ENCODE data around the gene ATP5F1C. TPM values are rescaled to one million over a fixed set of nuclear protein-coding genes. Genes with fewer than 3 reads are reported as not detected.
A peak's percentile ranks its signal among the peaks of the same experiment; 100 is the strongest.

Gene ATP5F1C
- total RNA-seq, 2 donors from 2014 or later: 248 to 287 TPM

DNA sequence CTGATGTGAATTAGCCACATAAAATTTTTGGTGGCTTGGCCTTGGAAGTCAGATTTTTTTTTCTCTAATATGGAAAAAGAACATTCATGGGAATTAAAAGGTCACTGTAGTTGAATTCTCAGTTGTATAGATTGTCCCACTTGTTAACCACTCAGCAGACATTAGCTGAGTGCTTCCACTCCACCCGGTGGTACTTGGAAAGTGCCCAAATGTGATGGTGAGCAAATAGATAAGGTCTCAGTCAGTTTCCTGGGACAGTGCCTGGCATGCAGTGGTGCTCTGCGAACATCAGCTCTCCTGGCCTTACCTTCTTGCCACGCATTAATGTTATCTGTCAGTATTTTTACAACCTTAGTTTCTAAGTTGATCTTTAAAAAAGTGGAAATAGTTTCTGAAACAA, 1.4 kb downstream of the ATP5F1C start:
- DNase-seq: no peak
- Histone ChIP-seq H3K4me1 (ENCODE audit: control insufficient read depth, insufficient read depth, low read length) (peaks cover 3% of the 10 kb centered on the region), H3K9ac (ENCODE audit: extremely low read depth, low read length, poor library complexity, severe bottlenecking) (peak overlapping the region; percentile 81), H3K36me3 (ENCODE audit: control insufficient read depth, insufficient read depth, low read length) (peaks cover 20% of the 10 kb centered on the region), H3K4me3 (ENCODE audit: low read length) (peak overlapping the region; percentile 96), H3K27me3 (ENCODE audit: control insufficient read depth, insufficient read depth, low read length, poor library complexity, severe bottlenecking) (no peaks in the 10 kb centered on the region), H3K27ac (ENCODE audit: low read depth, low read length) (no peak overlapping the region), H3K9me3 (ENCODE audit: control insufficient read depth, low read length) (no peaks in the 10 kb centered on the region)
- Mint-ChIP-seq H3K27ac (no peak overlapping the region), H3K4me3 (no peak overlapping the region), H3K27me3 (ENCODE audit: insufficient read depth) (no peaks in the 10 kb centered on the region), H3K36me3 (ENCODE audit: low read depth) (peaks cover 26% of the 10 kb centered on the region), H3K4me1 (peaks cover 25% of the 10 kb centered on the region), H3K9me3 (no peaks in the 10 kb centered on the region)
- TF ChIP-seq, protein P1, sequence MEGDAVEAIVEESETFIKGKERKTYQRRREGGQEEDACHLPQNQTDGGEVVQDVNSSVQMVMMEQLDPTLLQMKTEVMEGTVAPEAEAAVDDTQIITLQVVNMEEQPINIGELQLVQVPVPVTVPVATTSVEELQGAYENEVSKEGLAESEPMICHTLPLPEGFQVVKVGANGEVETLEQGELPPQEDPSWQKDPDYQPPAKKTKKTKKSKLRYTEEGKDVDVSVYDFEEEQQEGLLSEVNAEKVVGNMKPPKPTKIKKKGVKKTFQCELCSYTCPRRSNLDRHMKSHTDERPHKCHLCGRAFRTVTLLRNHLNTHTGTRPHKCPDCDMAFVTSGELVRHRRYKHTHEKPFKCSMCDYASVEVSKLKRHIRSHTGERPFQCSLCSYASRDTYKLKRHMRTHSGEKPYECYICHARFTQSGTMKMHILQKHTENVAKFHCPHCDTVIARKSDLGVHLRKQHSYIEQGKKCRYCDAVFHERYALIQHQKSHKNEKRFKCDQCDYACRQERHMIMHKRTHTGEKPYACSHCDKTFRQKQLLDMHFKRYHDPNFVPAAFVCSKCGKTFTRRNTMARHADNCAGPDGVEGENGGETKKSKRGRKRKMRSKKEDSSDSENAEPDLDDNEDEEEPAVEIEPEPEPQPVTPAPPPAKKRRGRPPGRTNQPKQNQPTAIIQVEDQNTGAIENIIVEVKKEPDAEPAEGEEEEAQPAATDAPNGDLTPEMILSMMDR (conservative IDR thresholded peaks at IDR 0.05): no peak
- 33 to 75% methylated on average over 1 to 3 of the region's 3 CpGs for WGBS, 2 experiments (ENCODE audit: insufficient coverage in 1 of 2, insufficient read length in 1 of 2)

DNA sequence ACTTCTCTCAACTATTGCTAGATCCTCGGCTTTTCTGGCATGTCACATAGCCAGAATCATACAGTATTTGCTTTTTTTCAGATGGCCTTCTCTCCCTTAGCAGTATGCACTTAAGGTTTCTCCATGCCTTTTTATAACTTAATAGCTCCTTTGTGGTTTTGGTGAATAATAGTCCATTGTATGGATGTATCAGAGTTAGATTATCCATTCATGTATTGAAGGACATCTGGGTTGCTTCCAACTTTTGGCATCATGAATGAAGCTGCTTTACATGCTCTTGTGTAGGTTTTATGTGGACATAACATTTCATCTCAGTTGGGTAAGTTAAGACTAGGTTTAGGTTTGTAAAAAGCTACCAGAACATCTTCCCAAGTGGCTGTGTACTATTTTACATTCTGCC, 4.6 kb downstream of the ATP5F1C start:
- TF ChIP-seq, protein P1 (conservative IDR thresholded peaks at IDR 0.05): no peak
- WGBS, 2 experiments (ENCODE audit: insufficient coverage in 1 of 2, insufficient read length in 1 of 2): 95% methylated on average over 1 of the region's 1 CpG; no CpG with 5 or more reads in 1 of the 2 experiments
- H3K36me3 ChIP-seq (ENCODE audit: control insufficient read depth, insufficient read depth, low read length): peaks cover 33% of the 10 kb centered on the region
- Mint-ChIP-seq H3K27me3 (ENCODE audit: insufficient read depth) (no peaks in the 10 kb centered on the region), H3K4me3 (no peak overlapping the region), H3K36me3 (ENCODE audit: low read depth) (peaks cover 37% of the 10 kb centered on the region), H3K9me3 (no peaks in the 10 kb centered on the region), H3K27ac (no peak overlapping the region), H3K4me1 (peaks cover 34% of the 10 kb centered on the region)
- H3K4me1 ChIP-seq (ENCODE audit: control insufficient read depth, insufficient read depth, low read length): peaks cover 6% of the 10 kb centered on the region
- H3K27me3 ChIP-seq (ENCODE audit: control insufficient read depth, insufficient read depth, low read length, poor library complexity, severe bottlenecking): no peaks in the 10 kb centered on the region
- no peak overlapping the region for H3K27ac ChIP-seq (ENCODE audit: low read depth, low read length)
- no peak for DNase-seq
- H3K9ac ChIP-seq (ENCODE audit: extremely low read depth, low read length, poor library complexity, severe bottlenecking): no peak overlapping the region
- no peaks in the 10 kb centered on the region for H3K9me3 ChIP-seq (ENCODE audit: control insufficient read depth, low read length)
- H3K4me3 ChIP-seq (ENCODE audit: low read length): no peak overlapping the region

DNA sequence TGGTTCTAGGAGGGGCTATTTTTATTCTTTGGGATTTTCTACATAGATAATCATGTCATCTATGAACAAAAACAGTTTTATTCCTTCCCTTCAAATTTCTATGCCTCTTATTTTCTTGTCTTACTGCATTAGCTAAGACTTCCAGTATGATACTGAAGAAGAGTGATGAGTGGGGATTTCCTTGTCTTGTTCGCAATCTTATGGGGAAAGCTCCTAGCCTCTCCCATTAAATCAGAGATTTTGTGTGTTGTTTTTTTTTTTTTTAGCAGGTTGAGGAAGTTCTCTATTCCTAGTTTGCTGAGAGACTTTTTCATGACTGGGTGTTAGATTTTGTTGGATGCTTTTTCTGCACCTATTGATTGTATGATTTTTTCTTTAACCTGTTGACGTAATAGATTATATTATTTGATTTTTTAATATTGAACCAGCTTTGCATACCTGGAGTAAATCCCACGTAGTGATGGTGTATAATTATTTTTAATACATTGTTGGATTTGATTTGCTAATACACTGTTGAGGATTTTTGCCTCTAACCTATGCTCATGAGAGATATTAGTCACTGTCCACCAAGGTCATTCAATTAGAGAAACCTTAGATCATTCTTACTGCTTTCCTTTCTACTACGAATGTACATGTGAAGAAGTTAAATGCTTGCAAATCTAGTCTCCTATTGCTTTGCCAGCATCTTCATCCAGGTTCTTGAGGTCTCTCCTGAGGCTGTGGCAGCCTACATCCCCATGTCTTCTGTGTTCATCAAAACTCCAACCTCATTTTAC, 6.5 kb downstream of the ATP5F1C start:
- Histone ChIP-seq H3K27me3 (ENCODE audit: control insufficient read depth, insufficient read depth, low read length, poor library complexity, severe bottlenecking) (no peaks in the 10 kb centered on the region), H3K4me3 (ENCODE audit: low read length) (no peak overlapping the region), H3K9me3 (ENCODE audit: control insufficient read depth, low read length) (no peaks in the 10 kb centered on the region), H3K27ac (ENCODE audit: low read depth, low read length) (no peak overlapping the region), H3K4me1 (ENCODE audit: control insufficient read depth, insufficient read depth, low read length) (peaks cover 4% of the 10 kb centered on the region), H3K36me3 (ENCODE audit: control insufficient read depth, insufficient read depth, low read length) (peaks cover 50% of the 10 kb centered on the region), H3K9ac (ENCODE audit: extremely low read depth, low read length, poor library complexity, severe bottlenecking) (no peak overlapping the region)
- no peaks in the 10 kb centered on the region for H3K9me3 Mint-ChIP-seq
- H3K4me3 Mint-ChIP-seq: no peak overlapping the region
- H3K4me1 Mint-ChIP-seq: peaks cover 26% of the 10 kb centered on the region
- H3K27ac Mint-ChIP-seq: peak overlapping the region; percentile 59
- peaks cover 52% of the 10 kb centered on the region for H3K36me3 Mint-ChIP-seq (ENCODE audit: low read depth)
- TF ChIP-seq, protein P1 (conservative IDR thresholded peaks at IDR 0.05): no peak
- WGBS, 2 experiments (ENCODE audit: insufficient coverage in 1 of 2, insufficient read length in 1 of 2): 94 to 100% methylated on average over 3 to 4 of the region's 4 CpGs
- DNase-seq: no peak
- no peaks in the 10 kb centered on the region for H3K27me3 Mint-ChIP-seq (ENCODE audit: insufficient read depth)
